Calu3 (cell line): Measurements from ENCODE around the gene SLC23A1. TPM values are rescaled to one million over a fixed set of nuclear protein-coding genes. Genes with fewer than 3 reads are reported as not detected.

Experiments used
- Bru-seq: library from RNA; stranded (reverse); fragments of 400-500 nt; gene quantifications from one replicate; lab custom pipeline; 2021; lab: Mats Ljungman, UMichigan
- BruChase-seq, 2 experiments: library from RNA; stranded (reverse); fragments of 400-500 nt; gene quantifications; one replicate each; lab custom pipeline; 2021; lab: Mats Ljungman, UMichigan
- BruUV-seq: library from RNA; stranded (reverse); fragments of 400-500 nt; replicated peaks from 2 replicates; lab custom pipeline; 2021; lab: Mats Ljungman, UMichigan
- CTCF ChIA-PET: fragments of 300-600 bp; sonication (Branson Sonifier 250); formaldehyde crosslinking; loops from one replicate; lab custom pipeline; 2022; ENCODE audit warnings: antibody characterized with exemption; lab: Charles Lee
- DNase-seq: peaks from one replicate; pipeline ENCODE4 v3.0.0; 2022
- H3K27ac Mint-ChIP-seq: one replicate; pipeline ENCODE4 v1.8.0; 2022; ENCODE audit warnings: mixed read lengths; ENCODE audit not compliant: unreplicated experiment
- H3K27me3 Mint-ChIP-seq: one replicate; pipeline ENCODE4 v1.8.0; 2022; ENCODE audit warnings: mixed read lengths; ENCODE audit not compliant: unreplicated experiment
- H3K36me3 Mint-ChIP-seq: one replicate; pipeline ENCODE4 v1.8.0; 2022; ENCODE audit warnings: mild to moderate bottlenecking, moderate library complexity, mixed read lengths; ENCODE audit not compliant: insufficient read depth, unreplicated experiment
- H3K4me1 Mint-ChIP-seq: one replicate; pipeline ENCODE4 v1.8.0; 2022; ENCODE audit warnings: mild to moderate bottlenecking, low read depth, mixed read lengths; ENCODE audit not compliant: unreplicated experiment
- H3K4me3 Mint-ChIP-seq: one replicate; pipeline ENCODE4 v1.8.0; 2022; ENCODE audit warnings: mild to moderate bottlenecking, low read depth, moderate library complexity, mixed read lengths; ENCODE audit not compliant: unreplicated experiment
- H3K9me3 Mint-ChIP-seq: one replicate; pipeline ENCODE4 v1.8.0; 2022; ENCODE audit warnings: low read depth, mixed read lengths; ENCODE audit not compliant: unreplicated experiment
- CTCF ChIP-seq: fragments of 200-600 bp; IDR thresholded peaks from one replicate; pipeline ENCODE4 v1.8.0; 2022; ENCODE audit warnings: antibody characterized with exemption; ENCODE audit not compliant: unreplicated experiment
- intact Hi-C: fragments of 100-400 bp; cut with micrococcal nuclease; formaldehyde crosslinking; loops from one replicate; pipeline ENCODE4 v1.10.0; 2022; ENCODE audit not compliant: unreplicated experiment
- long read RNA-seq: library from polyadenylated mRNA; stranded (forward); transcript quantifications from one replicate; pipeline ENCODE4 v2.0.0, GENCODE V29; 2022
- total RNA-seq: library from RNA; stranded (reverse); gene quantifications from 2 replicates; pipeline ENCODE4 v1.2.3, GENCODE V29; 2022

Gene SLC23A1
- 0.80 and 2.8 TPM in 2 replicates for total RNA-seq
- percentile 25 among the genes with signal in this experiment for Bru-seq, nascent RNA
- BruChase-seq, experiment 1, labeled RNA remaining after a 6-hour chase: percentile 22 among the genes with signal in this experiment
- BruChase-seq, experiment 2, labeled RNA remaining after a 2-hour chase: percentile 11 among the genes with signal in this experiment
- long read RNA-seq: 0 reads

GRCh38 chr5:139383275-139383992, at the start of gene SLC23A1:
Gene SLC23A1 (minus strand): TSS chr5:139383297. CDS start chr5:139383253, 44 bp downstream.
- Mint-ChIP-seq H3K36me3 (peaks cover 6% of the 10 kb centered on the region), H3K27ac (peak within 1 kb of the TSS; percentile 59), H3K4me3 (peak within 1 kb of the TSS; percentile 9), H3K4me1 (peaks cover 29% of the 10 kb centered on the region), H3K9me3 (no peaks in the 10 kb centered on the region), H3K27me3 (no peaks in the 10 kb centered on the region)
- BruUV-seq: no TSS peak
- CTCF ChIA-PET: interaction anchor here (0.6 kb wide), 1 partner anchor 9 kb away, joined by 8 read pairs; no protein-coding TSS in a partner anchor
- intact Hi-C loops: no loop called here
- peak; percentile 75 for DNase-seq
- TF ChIP-seq CTCF: no peak

GRCh38 chr5:139431706-139432105, 48.6 kb upstream of the SLC23A1 start:
- no peak overlapping the region for H3K27ac Mint-ChIP-seq
- no peak overlapping the region for H3K4me3 Mint-ChIP-seq
- H3K4me1 Mint-ChIP-seq: no peaks in the 10 kb centered on the region
- TF ChIP-seq CTCF: no peak
- no peaks in the 10 kb centered on the region for H3K27me3 Mint-ChIP-seq
- H3K36me3 Mint-ChIP-seq: no peaks in the 10 kb centered on the region
- no peaks in the 10 kb centered on the region for H3K9me3 Mint-ChIP-seq
- CTCF ChIA-PET: no interaction called here
- intact Hi-C loops: no loop called here
- DNase-seq: no peak
- no TSS peak for BruUV-seq

- CTCF ChIA-PET: interaction anchor here (0.7 kb wide), 1 partner anchor 9 kb away, joined by 3 read pairs; no protein-coding TSS in a partner anchor
- intact Hi-C loops: no loop called here
- Mint-ChIP-seq H3K9me3 (no peaks in the 10 kb centered on the region), H3K27me3 (no peaks in the 10 kb centered on the region), H3K27ac (no peak overlapping the region), H3K4me3 (no peak overlapping the region), H3K36me3 (no peaks in the 10 kb centered on the region), H3K4me1 (no peaks in the 10 kb centered on the region)
- BruUV-seq: no TSS peak
- no peak for TF ChIP-seq CTCF
- no peak for DNase-seq
Measured at GRCh38 chr5:139430015-139430414, 46.9 kb upstream of the SLC23A1 start.

- no peak for DNase-seq
- Mint-ChIP-seq H3K4me3 (no peak overlapping the region), H3K36me3 (no peaks in the 10 kb centered on the region), H3K27me3 (no peaks in the 10 kb centered on the region), H3K27ac (no peak overlapping the region), H3K4me1 (no peaks in the 10 kb centered on the region), H3K9me3 (no peaks in the 10 kb centered on the region)
- BruUV-seq: no TSS peak
- TF ChIP-seq CTCF: no peak
- CTCF ChIA-PET: no interaction called here
- intact Hi-C loops: no loop called here
Measured at GRCh38 chr5:139426203-139426885, 43.2 kb upstream of the SLC23A1 start.
